DOHH2 (cell line): ENCODE results near the gene TNFRSF6B.

Source experiments
- H3F3A ChIP-seq: fragments of 200-600 bp; sonication (generic), shearing (Covaris generic); 2 replicates; pipeline ENCODE4 v1.6.0; 2016; ENCODE audit warnings: antibody characterized with exemption, mild to moderate bottlenecking; ENCODE audit not compliant: control insufficient read depth, insufficient read depth
- H3K27ac ChIP-seq: fragments of 200-600 bp; sonication (generic); 2 replicates; pipeline ENCODE4 v1.5.1; 2014; ENCODE audit warnings: low read depth, mild to moderate bottlenecking, low read length, moderate library complexity
- H3K27me3 ChIP-seq: fragments of 200-600 bp; sonication (generic); 2 replicates; pipeline ENCODE4 v1.6.1; 2014; ENCODE audit warnings: mild to moderate bottlenecking, low read length, mixed read lengths; ENCODE audit not compliant: control insufficient read depth
- H3K36me3 ChIP-seq: fragments of 200-600 bp; sonication (generic); 2 replicates; pipeline ENCODE4 v1.6.1; 2014; ENCODE audit warnings: mild to moderate bottlenecking, low read length, moderate library complexity, mixed read lengths; ENCODE audit not compliant: control insufficient read depth
- H3K4me1 ChIP-seq: fragments of 200-600 bp; sonication (generic); 2 replicates; pipeline ENCODE4 v1.6.1; 2014; ENCODE audit warnings: mild to moderate bottlenecking, low read length, mixed read lengths; ENCODE audit not compliant: control insufficient read depth
- H3K4me2 ChIP-seq: fragments of 200-600 bp; sonication (generic); 2 replicates; pipeline ENCODE4 v1.6.0; 2014; ENCODE audit warnings: mild to moderate bottlenecking, low read length, moderate library complexity
- H3K4me3 ChIP-seq: fragments of 200-600 bp; sonication (generic); 2 replicates; pipeline ENCODE4 v1.5.1; 2014; ENCODE audit warnings: mild to moderate bottlenecking, low read length, mixed read lengths
- H3K79me2 ChIP-seq: fragments of 200-600 bp; sonication (generic); 2 replicates; pipeline ENCODE4 v1.6.1; 2014; ENCODE audit warnings: mild to moderate bottlenecking, low read length, mixed read lengths; ENCODE audit not compliant: control insufficient read depth
- H3K9me2 ChIP-seq: fragments of 200-600 bp; sonication (generic); replicated peaks from 2 replicates; pipeline ENCODE4 v1.6.1; 2014; ENCODE audit warnings: mild to moderate bottlenecking, low read length, mixed read lengths; ENCODE audit not compliant: control insufficient read depth
- H3K9me3 ChIP-seq: fragments of 200-600 bp; sonication (generic); 2 replicates; pipeline ENCODE4 v1.6.1; 2014; ENCODE audit warnings: antibody characterized with exemption, low read length, mixed read lengths; ENCODE audit not compliant: control insufficient read depth, insufficient read depth
- H4K20me1 ChIP-seq: fragments of 200-600 bp; sonication (generic); 2 replicates; pipeline ENCODE4 v1.6.0; 2014; ENCODE audit warnings: low read depth, mild to moderate bottlenecking, antibody characterized with exemption, low read length, moderate library complexity; ENCODE audit not compliant: control insufficient read depth, insufficient read depth
- CTCF ChIP-seq: fragments of 200-600 bp; sonication (generic); IDR thresholded peaks from one replicate; pipeline ENCODE4 v1.5.1; 2014; ENCODE audit warnings: antibody characterized with exemption, mild to moderate bottlenecking, low read depth, low read length; ENCODE audit not compliant: poor library complexity, severe bottlenecking
- EZH2phosphoT487 ChIP-seq: fragments of 200-600 bp; sonication (generic); IDR thresholded peaks from 2 replicates; pipeline ENCODE4 v1.6.1; 2017; ENCODE audit warnings: borderline replicate concordance, mild to moderate bottlenecking, antibody characterized with exemption, low read length, moderate library complexity, mixed read lengths

Gene TNFRSF6B

GRCh38 chr20:63746751-63747315, 50.4 kb downstream of the TNFRSF6B start:
- Histone ChIP-seq H3K27me3 (no peaks in the 10 kb centered on the region), H3K4me3 (no peak overlapping the region), H3K36me3 (no peaks in the 10 kb centered on the region), H3K79me2 (no peaks in the 10 kb centered on the region), H3K9me3 (no peaks in the 10 kb centered on the region), H4K20me1 (no peaks in the 10 kb centered on the region), H3K27ac (no peak overlapping the region), H3K4me1 (peaks cover 14% of the 10 kb centered on the region), H3K4me2 (no peak overlapping the region), H3K9me2 (no peaks in the 10 kb centered on the region), H3F3A (0 out of 2 replicates have a peak, but pooled peaks cover 4% of the 10 kb centered on the region)
- TF ChIP-seq EZH2phosphoT487 (no peak), CTCF (no peak)

GRCh38 chr20:63747622-63748069, 51.2 kb downstream of the TNFRSF6B start:
- Histone ChIP-seq H3K4me3 (no peak overlapping the region), H3K27ac (no peak overlapping the region), H3K4me1 (peaks cover 14% of the 10 kb centered on the region), H4K20me1 (no peaks in the 10 kb centered on the region), H3K36me3 (no peaks in the 10 kb centered on the region), H3K4me2 (no peak overlapping the region), H3K79me2 (no peaks in the 10 kb centered on the region), H3F3A (0 out of 2 replicates have a peak, but pooled peaks cover 4% of the 10 kb centered on the region), H3K27me3 (no peaks in the 10 kb centered on the region), H3K9me2 (no peaks in the 10 kb centered on the region), H3K9me3 (no peaks in the 10 kb centered on the region)
- TF ChIP-seq CTCF (no peak), EZH2phosphoT487 (no peak)
